ENCODE data around the gene RIC3. TPM values are rescaled to one million over a fixed set of nuclear protein-coding genes. Genes with fewer than 3 reads are reported as not detected.

The RIC3 gene
- total RNA-seq, 1 donor from 2014 or later = 12.7 TPM

GRCh38 chr11:8126649-8127289 lies 42.1 kb downstream of the RIC3 start:
- intact Hi-C loops (cut with DNase I) = no loop called here
- H3K36me3 ChIP-seq = no peaks in the 10 kb centered on the region
- TF ChIP-seq CTCF (IDR thresholded peaks at IDR 0.05) = no peak
- no peaks in the 10 kb centered on the region for H3K4me1 ChIP-seq
- H3K4me3 ChIP-seq = no peak overlapping the region
- ATAC-seq (no peak), DNase-seq (no peak)
- no peaks in the 10 kb centered on the region for H3K9me3 ChIP-seq
- H3K27me3 ChIP-seq (ENCODE audit: low read depth) = no peaks in the 10 kb centered on the region
- no peak overlapping the region for H3K27ac ChIP-seq

DNA sequence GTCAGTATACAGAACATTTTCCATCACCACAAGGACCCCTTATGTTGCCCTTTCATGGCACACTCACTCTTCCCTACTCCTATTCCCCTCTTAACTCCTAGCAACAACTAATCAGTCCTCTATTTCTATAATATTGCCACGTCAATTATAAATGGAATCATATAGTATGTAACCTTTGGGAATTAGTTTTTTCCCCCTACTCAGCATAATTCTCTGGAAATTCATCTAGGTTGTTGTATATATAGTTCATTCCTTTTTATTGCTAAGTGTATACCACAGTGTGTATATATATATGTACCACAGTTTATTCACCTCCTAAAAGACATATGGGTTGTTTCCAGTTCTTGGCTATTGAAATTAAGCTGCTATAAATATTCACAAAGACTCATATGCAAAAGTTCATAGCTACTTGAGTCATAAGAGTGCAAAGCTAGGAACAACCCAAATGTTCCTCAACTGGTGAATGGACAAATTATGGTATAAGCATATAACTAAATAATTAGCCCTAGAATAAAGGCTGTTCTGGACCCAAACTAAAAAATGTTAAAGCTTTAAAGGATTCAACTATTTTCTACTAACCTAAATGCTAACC lies 46.6 kb downstream of the RIC3 start:
- intact Hi-C loops (cut with DNase I) = no loop called here
- no peaks in the 10 kb centered on the region for H3K9me3 ChIP-seq
- no peak overlapping the region for H3K4me3 ChIP-seq
- H3K36me3 ChIP-seq = no peaks in the 10 kb centered on the region
- no peak for TF ChIP-seq CTCF (IDR thresholded peaks at IDR 0.05)
- no peak for DNase-seq
- H3K27me3 ChIP-seq (ENCODE audit: low read depth) = no peaks in the 10 kb centered on the region
- ATAC-seq = no peak
- no peak overlapping the region for H3K27ac ChIP-seq
- no peaks in the 10 kb centered on the region for H3K4me1 ChIP-seq

DNA sequence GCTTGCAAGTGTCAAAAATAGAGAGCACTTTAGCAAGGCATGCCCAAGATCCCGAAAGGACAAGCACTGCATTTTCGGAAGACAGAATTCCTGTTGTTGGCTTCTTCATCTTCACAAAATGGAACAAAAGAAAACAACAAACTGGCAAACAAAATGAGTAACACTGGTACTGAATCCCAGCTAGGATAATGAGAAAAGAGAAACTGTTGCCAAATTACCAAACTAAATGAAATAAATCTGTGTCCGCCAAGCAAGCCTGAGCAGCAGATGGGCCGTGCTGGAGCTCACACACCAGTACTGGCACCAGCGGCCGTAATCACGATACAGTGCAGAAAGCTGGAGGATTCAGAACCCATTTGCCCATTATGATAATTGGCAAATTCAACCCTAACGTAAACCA lies 57.2 kb downstream of the RIC3 start:
- no peak for TF ChIP-seq CTCF (IDR thresholded peaks at IDR 0.05)
- intact Hi-C loops (cut with DNase I) = no loop called here

GRCh38 chr11:8110396-8110795 lies 58.4 kb downstream of the RIC3 start:
- H3K9me3 ChIP-seq = no peaks in the 10 kb centered on the region
- no peak overlapping the region for H3K27ac ChIP-seq
- no peak for DNase-seq

More for the DNA sequence above, 57.2 kb downstream of the RIC3 start:
- Histone ChIP-seq H3K9me3 (no peaks in the 10 kb centered on the region), H3K36me3 (no peaks in the 10 kb centered on the region), H3K27ac (no peak overlapping the region), H3K27me3 (ENCODE audit: low read depth) (no peaks in the 10 kb centered on the region), H3K4me1 (no peaks in the 10 kb centered on the region), H3K4me3 (no peak overlapping the region)
- ATAC-seq (no peak), DNase-seq (no peak)

DNA sequence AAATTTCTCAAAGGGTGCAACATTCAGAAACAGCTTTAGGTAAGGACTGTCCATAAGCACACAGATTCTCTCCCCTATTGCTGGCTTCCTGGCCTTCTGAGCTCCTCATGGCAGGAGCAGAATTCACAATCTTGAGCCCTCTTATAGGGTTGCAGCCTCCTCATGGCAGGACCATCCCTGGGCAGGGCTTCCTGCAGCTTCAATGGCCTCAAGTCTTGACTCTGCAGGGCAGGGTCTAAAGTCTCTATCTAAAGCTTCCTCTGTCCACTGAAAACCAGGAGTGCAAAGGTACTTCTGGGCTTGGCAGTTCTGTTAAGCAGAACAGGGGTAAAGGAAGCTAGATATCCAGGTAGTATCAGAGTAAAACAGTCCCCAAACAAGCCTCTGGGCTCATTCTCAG lies 59.1 kb downstream of the RIC3 start:
- TF ChIP-seq CTCF (IDR thresholded peaks at IDR 0.05) = no peak
- ATAC-seq (no peak), DNase-seq (no peak)
- Histone ChIP-seq H3K27ac (no peak overlapping the region), H3K4me1 (no peaks in the 10 kb centered on the region), H3K27me3 (ENCODE audit: low read depth) (no peaks in the 10 kb centered on the region), H3K36me3 (peaks cover under 1% of the 10 kb centered on the region), H3K9me3 (no peaks in the 10 kb centered on the region), H3K4me3 (no peak overlapping the region)
- intact Hi-C loops (cut with DNase I) = no loop called here

More at GRCh38 chr11:8110396-8110795, 58.4 kb downstream of the RIC3 start:
- Histone ChIP-seq H3K4me1 (no peaks in the 10 kb centered on the region), H3K27me3 (ENCODE audit: low read depth) (no peaks in the 10 kb centered on the region), H3K36me3 (no peaks in the 10 kb centered on the region), H3K4me3 (no peak overlapping the region)
- no peak for TF ChIP-seq CTCF (IDR thresholded peaks at IDR 0.05)
- ATAC-seq = no peak
- intact Hi-C loops (cut with DNase I) = no loop called here

All from lower lobe of right lung (tissue), 2 donors.